GM12865 (cell line): ENCODE data around the gene SUGCT.

Experiments used
- DNase-seq: peaks from one replicate; pipeline ENCODE4 v3.0.0; 2010; ENCODE audit warnings: low read depth
- H3K4me3 ChIP-seq: 2 replicates; pipeline ENCODE4 v1.5.1; 2011; ENCODE audit warnings: mild to moderate bottlenecking, low read depth, low read length, control low read depth
- CTCF ChIP-seq: IDR thresholded peaks from 2 replicates; pipeline ENCODE4 v1.5.1; 2011; ENCODE audit warnings: low read length, control low read depth, low read depth, inconsistent platforms; ENCODE audit not compliant: insufficient read depth; ENCODE audit errors: missing control alignments

SUGCT gene

GRCh38 chr7:40298421-40298820, 163.6 kb downstream of the SUGCT start:
- DNase-seq, result no peak
- TF ChIP-seq CTCF, result no peak
- no peak overlapping the region for H3K4me3 ChIP-seq

DNA sequence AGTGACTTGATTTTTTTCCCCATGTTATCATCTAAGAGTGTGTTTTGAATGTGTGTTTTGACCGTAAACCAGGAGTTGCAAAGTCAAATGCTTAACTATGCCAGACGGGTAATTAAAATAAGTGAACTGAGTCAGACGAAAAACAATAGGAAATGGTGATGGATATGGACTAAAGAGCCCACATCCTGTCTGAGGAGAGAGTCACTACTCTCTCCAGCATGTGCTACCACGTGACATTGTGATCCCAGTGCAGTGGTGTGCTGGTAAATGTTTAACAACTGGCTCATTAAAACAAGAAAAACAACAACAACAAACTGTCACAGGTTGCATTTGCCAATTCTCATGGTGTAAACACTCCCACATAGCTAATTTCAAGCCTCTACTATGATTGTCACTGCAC, 164.3 kb downstream of the SUGCT start:
- no peak overlapping the region for H3K4me3 ChIP-seq
- DNase-seq, result no peak
- no peak for TF ChIP-seq CTCF

DNA sequence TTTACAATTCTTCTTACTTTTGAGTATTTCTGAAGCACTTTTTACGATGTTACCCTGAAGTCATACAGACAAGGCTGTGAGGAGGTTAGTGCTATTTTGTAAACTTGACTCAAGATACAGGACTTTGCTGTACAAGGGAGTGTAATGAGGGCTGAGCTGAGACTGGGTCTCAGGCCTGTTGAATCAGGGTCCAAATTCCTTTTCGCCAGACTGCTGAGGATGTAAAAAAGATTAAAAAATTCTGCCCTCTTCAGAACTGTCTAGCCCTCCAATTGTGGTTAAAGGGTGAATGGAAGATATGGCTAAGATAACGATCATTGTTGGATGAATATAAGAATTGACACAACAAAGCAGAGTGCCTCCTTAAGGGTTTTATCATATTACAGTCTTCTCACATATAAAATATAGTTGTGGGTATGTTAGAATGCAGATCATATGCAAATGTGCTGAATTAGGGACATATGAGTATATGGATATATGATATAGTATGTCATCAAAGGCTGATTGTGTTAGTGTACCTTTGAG, 165.4 kb downstream of the SUGCT start:
- TF ChIP-seq CTCF, result no peak
- no peak overlapping the region for H3K4me3 ChIP-seq
- DNase-seq, result no peak

DNA sequence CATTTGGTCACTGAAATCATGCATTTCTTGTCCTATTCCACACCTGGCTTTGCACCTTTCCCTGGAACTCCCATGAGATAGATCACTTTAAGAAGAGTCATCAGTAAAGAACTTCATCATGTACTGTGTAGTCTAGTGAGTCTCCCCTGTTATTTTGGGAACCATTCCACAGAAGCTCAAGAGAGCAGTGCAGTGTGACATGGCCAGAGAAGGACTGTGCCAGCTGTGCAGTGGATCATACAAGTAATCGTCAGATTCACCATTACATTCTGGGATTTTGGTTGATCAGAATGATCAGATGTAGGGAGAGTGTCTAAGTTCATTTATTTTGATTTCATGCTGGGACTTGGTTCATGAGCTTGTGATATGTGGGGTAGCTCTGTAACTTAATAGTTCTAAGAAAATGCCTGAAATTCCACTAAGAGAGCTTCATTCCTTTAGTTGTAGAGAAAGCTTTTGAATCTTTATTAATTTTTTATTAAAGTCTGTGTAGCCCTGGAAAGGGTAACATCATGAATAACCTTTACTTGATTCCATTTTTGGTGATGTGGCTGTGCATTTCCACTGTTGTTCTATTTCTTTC, 166.8 kb downstream of the SUGCT start:
- no peak overlapping the region for H3K4me3 ChIP-seq
- DNase-seq, result no peak
- no peak for TF ChIP-seq CTCF

GRCh38 chr7:40303996-40304395, 169.2 kb downstream of the SUGCT start:
- H3K4me3 ChIP-seq, result no peak overlapping the region
- no peak for TF ChIP-seq CTCF
- DNase-seq, result no peak

GRCh38 chr7:40305229-40305628, 170.4 kb downstream of the SUGCT start:
- H3K4me3 ChIP-seq, result no peak overlapping the region
- TF ChIP-seq CTCF, result no peak
- no peak for DNase-seq

DNA sequence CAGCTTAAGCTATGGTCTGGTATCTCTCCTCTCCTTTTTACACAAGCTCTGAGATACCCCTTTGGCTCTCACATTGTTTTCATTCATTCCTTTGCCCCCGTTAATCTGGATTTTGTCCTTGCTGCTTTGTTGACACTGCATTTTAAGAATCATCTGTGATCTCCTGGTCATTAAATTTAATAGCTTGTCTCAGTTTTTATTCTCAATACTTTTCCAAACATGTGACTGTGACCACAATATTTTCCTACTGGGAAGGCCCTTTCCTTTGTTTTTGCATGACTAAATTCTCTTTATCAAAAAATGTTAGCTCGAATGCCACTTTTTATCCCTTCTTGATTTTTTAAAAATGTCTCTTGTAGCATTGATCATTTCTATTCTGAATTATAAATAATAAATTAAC, 171.2 kb downstream of the SUGCT start:
- no peak overlapping the region for H3K4me3 ChIP-seq
- TF ChIP-seq CTCF, result no peak
- no peak for DNase-seq
